ENCODE measurements around the gene FAM217B. TPM values are rescaled to one million over a fixed set of nuclear protein-coding genes. Genes with fewer than 3 reads are reported as not detected.

The FAM217B gene
- total RNA-seq, 1 donor from 2014 or later: 26.8 TPM

DNA sequence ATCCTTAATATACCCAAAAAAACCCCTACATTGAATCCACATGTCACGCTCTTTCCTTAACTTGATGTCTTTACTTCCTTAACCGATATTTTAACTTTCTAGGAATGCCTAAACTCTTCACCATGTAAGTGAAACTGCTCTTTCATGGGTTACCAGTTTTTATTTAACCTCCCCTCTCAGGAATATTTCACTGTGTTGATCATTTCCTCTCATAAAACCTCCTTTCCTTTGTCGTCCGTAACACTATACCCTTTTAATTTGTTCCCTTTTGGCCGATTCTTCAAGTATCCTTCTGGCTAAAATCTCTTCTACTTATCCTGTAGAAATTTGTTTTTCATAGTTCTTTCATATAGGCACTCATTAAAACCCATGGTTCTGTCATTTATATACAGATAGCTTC, 31.3 kb upstream of the FAM217B start:
- H3K36me3 ChIP-seq: no peaks in the 10 kb centered on the region
- no peak overlapping the region for H3K27ac ChIP-seq
- intact Hi-C loops (cut with DNase I): no loop called here
- ATAC-seq: no peak
- H3K4me1 ChIP-seq: no peaks in the 10 kb centered on the region
- DNase-seq: no peak
- no peaks in the 10 kb centered on the region for H3K9me3 ChIP-seq
- TF ChIP-seq, protein P1, sequence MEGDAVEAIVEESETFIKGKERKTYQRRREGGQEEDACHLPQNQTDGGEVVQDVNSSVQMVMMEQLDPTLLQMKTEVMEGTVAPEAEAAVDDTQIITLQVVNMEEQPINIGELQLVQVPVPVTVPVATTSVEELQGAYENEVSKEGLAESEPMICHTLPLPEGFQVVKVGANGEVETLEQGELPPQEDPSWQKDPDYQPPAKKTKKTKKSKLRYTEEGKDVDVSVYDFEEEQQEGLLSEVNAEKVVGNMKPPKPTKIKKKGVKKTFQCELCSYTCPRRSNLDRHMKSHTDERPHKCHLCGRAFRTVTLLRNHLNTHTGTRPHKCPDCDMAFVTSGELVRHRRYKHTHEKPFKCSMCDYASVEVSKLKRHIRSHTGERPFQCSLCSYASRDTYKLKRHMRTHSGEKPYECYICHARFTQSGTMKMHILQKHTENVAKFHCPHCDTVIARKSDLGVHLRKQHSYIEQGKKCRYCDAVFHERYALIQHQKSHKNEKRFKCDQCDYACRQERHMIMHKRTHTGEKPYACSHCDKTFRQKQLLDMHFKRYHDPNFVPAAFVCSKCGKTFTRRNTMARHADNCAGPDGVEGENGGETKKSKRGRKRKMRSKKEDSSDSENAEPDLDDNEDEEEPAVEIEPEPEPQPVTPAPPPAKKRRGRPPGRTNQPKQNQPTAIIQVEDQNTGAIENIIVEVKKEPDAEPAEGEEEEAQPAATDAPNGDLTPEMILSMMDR (IDR thresholded peaks at IDR 0.05): no peak
- no peak overlapping the region for H3K4me3 ChIP-seq
- H3K27me3 ChIP-seq (ENCODE audit: low read depth): no peaks in the 10 kb centered on the region

DNA sequence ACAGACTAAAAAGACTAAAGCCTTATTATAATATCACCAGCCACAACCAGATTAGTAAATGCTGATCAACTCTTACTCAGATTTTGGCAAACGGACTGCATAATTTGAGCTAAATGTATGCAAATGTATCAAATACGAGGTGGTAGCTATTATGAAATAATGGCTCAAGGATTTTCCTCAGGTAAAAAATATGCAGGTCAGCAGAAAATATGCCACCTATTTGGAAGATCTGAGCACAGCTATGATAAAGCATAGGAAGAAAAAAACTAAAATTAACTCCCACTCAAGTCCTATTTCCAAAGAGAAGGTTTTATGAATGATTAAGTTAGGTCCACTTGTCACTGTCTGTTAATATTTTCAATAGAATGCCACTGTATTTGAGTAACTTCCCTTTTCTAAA, 29.1 kb upstream of the FAM217B start:
- ATAC-seq (no peak), DNase-seq (no peak)
- intact Hi-C loops (cut with DNase I): no loop called here
- no peaks in the 10 kb centered on the region for H3K9me3 ChIP-seq
- no peaks in the 10 kb centered on the region for H3K36me3 ChIP-seq
- no peak overlapping the region for H3K4me3 ChIP-seq
- H3K4me1 ChIP-seq: no peaks in the 10 kb centered on the region
- TF ChIP-seq, protein P1 (IDR thresholded peaks at IDR 0.05): no peak
- no peaks in the 10 kb centered on the region for H3K27me3 ChIP-seq (ENCODE audit: low read depth)
- no peak overlapping the region for H3K27ac ChIP-seq

DNA sequence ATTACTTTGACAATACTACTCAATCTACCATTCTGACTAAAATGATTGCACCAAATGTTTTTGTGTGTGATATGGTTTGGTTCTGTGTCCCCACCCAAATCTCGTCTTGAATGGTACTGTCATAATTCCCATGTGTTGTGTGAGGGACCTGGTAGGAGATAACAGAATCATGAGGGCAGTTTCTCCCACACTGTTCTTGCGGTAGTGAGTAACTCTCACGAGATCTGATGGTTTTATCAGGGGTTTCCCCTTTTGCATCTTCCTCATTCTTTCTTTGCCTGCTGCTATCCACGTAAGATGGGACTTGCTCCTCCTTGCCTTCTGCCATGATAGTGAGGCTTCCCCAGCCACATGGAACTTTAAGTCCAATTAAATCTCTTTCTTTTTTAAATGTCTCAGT, 27.6 kb upstream of the FAM217B start:
- Histone ChIP-seq H3K9me3 (no peaks in the 10 kb centered on the region), H3K36me3 (no peaks in the 10 kb centered on the region), H3K27ac (no peak overlapping the region), H3K4me1 (no peaks in the 10 kb centered on the region), H3K27me3 (ENCODE audit: low read depth) (no peaks in the 10 kb centered on the region), H3K4me3 (no peak overlapping the region)
- intact Hi-C loops (cut with DNase I): no loop called here
- TF ChIP-seq, protein P1 (IDR thresholded peaks at IDR 0.05): no peak
- DNase-seq (no peak), ATAC-seq (no peak)

DNA sequence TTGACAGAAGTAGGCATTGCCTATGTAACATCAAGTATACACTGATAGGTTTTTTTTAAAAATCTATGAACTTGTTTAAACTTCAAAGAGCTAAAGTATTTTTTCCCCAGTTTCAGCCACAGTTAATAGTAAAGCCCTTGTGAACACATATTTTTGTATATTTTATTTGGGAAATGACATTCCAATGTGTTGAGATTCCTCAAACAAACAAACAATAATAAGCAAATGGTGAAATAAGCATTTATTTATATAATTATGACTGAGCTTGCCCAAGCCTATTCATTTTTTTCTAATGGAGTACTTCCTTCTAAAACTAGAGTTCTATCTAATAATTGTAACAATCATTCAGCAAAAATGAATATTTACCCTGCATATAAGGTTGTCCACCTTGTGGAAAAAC, 19.2 kb upstream of the FAM217B start:
- H3K36me3 ChIP-seq: no peaks in the 10 kb centered on the region
- DNase-seq: no peak
- TF ChIP-seq, protein P1 (IDR thresholded peaks at IDR 0.05): no peak

DNA sequence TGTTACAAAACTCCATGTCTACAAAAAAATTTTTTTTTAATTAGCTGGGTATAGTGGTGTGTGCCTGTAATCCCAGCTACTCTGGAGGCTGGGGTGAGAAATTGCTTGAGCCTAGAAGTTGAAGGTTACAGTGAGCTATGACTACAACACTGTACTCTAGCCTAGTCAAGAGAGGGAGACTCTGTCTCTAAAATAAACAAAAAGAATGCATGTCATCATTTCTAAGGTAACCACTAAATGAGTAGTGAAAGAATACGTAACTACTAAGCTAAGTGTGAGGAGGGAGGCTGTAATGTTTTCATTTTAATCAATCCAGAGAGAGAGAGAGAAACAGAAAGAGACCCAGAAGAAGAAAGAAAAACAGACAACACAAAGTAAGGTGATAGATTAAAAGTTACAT, 16.7 kb upstream of the FAM217B start:
- ATAC-seq: no peak

More for the DNA sequence above, 19.2 kb upstream of the FAM217B start:
- intact Hi-C loops (cut with DNase I): no loop called here
- no peaks in the 10 kb centered on the region for H3K4me1 ChIP-seq
- no peak overlapping the region for H3K4me3 ChIP-seq
- no peaks in the 10 kb centered on the region for H3K9me3 ChIP-seq
- no peak for ATAC-seq
- no peaks in the 10 kb centered on the region for H3K27me3 ChIP-seq (ENCODE audit: low read depth)
- no peak overlapping the region for H3K27ac ChIP-seq

More for the DNA sequence above, 16.7 kb upstream of the FAM217B start:
- Histone ChIP-seq H3K4me3 (no peak overlapping the region), H3K4me1 (no peaks in the 10 kb centered on the region), H3K27me3 (ENCODE audit: low read depth) (no peaks in the 10 kb centered on the region), H3K9me3 (no peaks in the 10 kb centered on the region), H3K36me3 (no peaks in the 10 kb centered on the region), H3K27ac (no peak overlapping the region)
- TF ChIP-seq, protein P1 (IDR thresholded peaks at IDR 0.05): no peak
- intact Hi-C loops (cut with DNase I): no loop called here
- no peak for DNase-seq

Data from lower lobe of right lung (tissue), 2 donors.